ENCODE results near the gene RUFY3.

RUFY3 gene

GRCh38 chr4:70721747-70722146 is at the start of gene RUFY3:
Gene RUFY3 (plus strand): TSS chr4:70721964. CDS start chr4:70722574, 610 bp downstream.
- peaks cover 48% of the 10 kb centered on the region; the same call in 1 of the 2 replicates for H3K79me2 ChIP-seq (ENCODE audit: insufficient read depth, low read depth)
- H3K4me2 ChIP-seq = no peak within 1 kb of the TSS
- TF ChIP-seq CTCF (conservative IDR thresholded peaks at IDR 0.05; ENCODE audit: low read depth, low read length) = no peak
- no peaks in the 10 kb centered on the region for H3K4me1 ChIP-seq (ENCODE audit: low read depth, poor library complexity, severe bottlenecking)
- H3K9ac ChIP-seq = no peak within 1 kb of the TSS
- H4K20me1 ChIP-seq (ENCODE audit: insufficient read depth) = no peaks in the 10 kb centered on the region
- H3K4me3 ChIP-seq (IDR thresholded peaks at IDR 0.05; ENCODE audit: insufficient read depth, low read depth, low read length) = no peak within 1 kb of the TSS
- no peaks in the 10 kb centered on the region for H3K36me3 ChIP-seq (ENCODE audit: insufficient read depth)
- no peak within 1 kb of the TSS for H2AFZ ChIP-seq (ENCODE audit: low read depth)
- H3K27me3 ChIP-seq (ENCODE audit: insufficient read depth, low read depth) = no peaks in the 10 kb centered on the region
- no peak within 1 kb of the TSS for H3K27ac ChIP-seq

- H3K9ac ChIP-seq = no peak overlapping the region
- peaks cover 16% of the 10 kb centered on the region; the same call in 1 of the 2 replicates for H3K79me2 ChIP-seq (ENCODE audit: insufficient read depth, low read depth)
- TF ChIP-seq CTCF (conservative IDR thresholded peaks at IDR 0.05; ENCODE audit: low read depth, low read length) = no peak
- H2AFZ ChIP-seq (ENCODE audit: low read depth) = no peak overlapping the region
- H4K20me1 ChIP-seq (ENCODE audit: insufficient read depth) = no peaks in the 10 kb centered on the region
- H3K4me1 ChIP-seq (ENCODE audit: low read depth, poor library complexity, severe bottlenecking) = peaks cover 99% of the 10 kb centered on the region
- H3K36me3 ChIP-seq (ENCODE audit: insufficient read depth) = no peaks in the 10 kb centered on the region
- H3K27ac ChIP-seq = no peak overlapping the region
- H3K4me2 ChIP-seq = peak overlapping the region; percentile 11; the same call in 1 of the 2 replicates
- H3K4me3 ChIP-seq (IDR thresholded peaks at IDR 0.05; ENCODE audit: insufficient read depth, low read depth, low read length) = no peak overlapping the region
- H3K27me3 ChIP-seq (ENCODE audit: insufficient read depth, low read depth) = no peaks in the 10 kb centered on the region
These were observed 47.6 kb upstream of the RUFY3 start for GRCh38 chr4:70674191-70674590.

- no peak overlapping the region for H3K27ac ChIP-seq
- H3K4me2 ChIP-seq = peak overlapping the region; percentile 11; the same call in 1 of the 2 replicates
- TF ChIP-seq CTCF (conservative IDR thresholded peaks at IDR 0.05; ENCODE audit: low read depth, low read length) = no peak
- no peak overlapping the region for H2AFZ ChIP-seq (ENCODE audit: low read depth)
- H3K9ac ChIP-seq = no peak overlapping the region
- no peaks in the 10 kb centered on the region for H3K36me3 ChIP-seq (ENCODE audit: insufficient read depth)
- H3K79me2 ChIP-seq (ENCODE audit: insufficient read depth, low read depth) = peaks cover 10% of the 10 kb centered on the region; the same call in 1 of the 2 replicates
- H4K20me1 ChIP-seq (ENCODE audit: insufficient read depth) = no peaks in the 10 kb centered on the region
- peaks cover 99% of the 10 kb centered on the region for H3K4me1 ChIP-seq (ENCODE audit: low read depth, poor library complexity, severe bottlenecking)
- H3K4me3 ChIP-seq (IDR thresholded peaks at IDR 0.05; ENCODE audit: insufficient read depth, low read depth, low read length) = no peak overlapping the region
- H3K27me3 ChIP-seq (ENCODE audit: insufficient read depth, low read depth) = no peaks in the 10 kb centered on the region
These were observed 47.0 kb upstream of the RUFY3 start for GRCh38 chr4:70674731-70675130.

GRCh38 chr4:70676554-70677090 is 45.1 kb upstream of the RUFY3 start:
- H3K79me2 ChIP-seq (ENCODE audit: insufficient read depth, low read depth) = no peaks in the 10 kb centered on the region; the same call in 1 of the 2 replicates
- peak overlapping the region; percentile 90 for H3K4me2 ChIP-seq
- H3K9ac ChIP-seq = peak overlapping the region; percentile 47; the same call in 1 of the 2 replicates
- H2AFZ ChIP-seq (ENCODE audit: low read depth) = no peak overlapping the region
- no peaks in the 10 kb centered on the region for H4K20me1 ChIP-seq (ENCODE audit: insufficient read depth)
- TF ChIP-seq CTCF (conservative IDR thresholded peaks at IDR 0.05; ENCODE audit: low read depth, low read length) = no peak
- peaks cover 99% of the 10 kb centered on the region for H3K4me1 ChIP-seq (ENCODE audit: low read depth, poor library complexity, severe bottlenecking)
- H3K27me3 ChIP-seq (ENCODE audit: insufficient read depth, low read depth) = no peaks in the 10 kb centered on the region
- no peaks in the 10 kb centered on the region for H3K36me3 ChIP-seq (ENCODE audit: insufficient read depth)
- peak overlapping the region; percentile 46 for H3K4me3 ChIP-seq (IDR thresholded peaks at IDR 0.05; ENCODE audit: insufficient read depth, low read depth, low read length)
- peak overlapping the region; percentile 89 for H3K27ac ChIP-seq
